Spinal cord (tissue), 10 donors: ENCODE data around the gene CYSRT1. TPM values are rescaled to one million over a fixed set of nuclear protein-coding genes. Genes with fewer than 3 reads are reported as not detected.
A peak's percentile ranks its signal among the peaks of the same experiment; 100 is the strongest.
"Not testable (repeated sequence)": the region's sequence is repeated elsewhere in the genome, so short reads cannot be mapped to it uniquely, and the experiment has no call there.

Experiments used
- DNase-seq, 6 donors: peaks; one replicate each; pipeline versions ENCODE4 v3.0.0 to v3.0.0-alpha.2; 2013 to 2015; ENCODE audit warnings: low spot score in 6 of 6, low read depth in 4 of 6
- H3K27ac ChIP-seq: one replicate; pipeline ENCODE4 v1.5.1; 2013; ENCODE audit warnings: low read depth, low read length, control low read depth
- H3K27me3 ChIP-seq: one replicate; pipeline ENCODE4 v1.6.1; 2013; ENCODE audit warnings: low read length; ENCODE audit not compliant: control insufficient read depth, insufficient read depth
- H3K36me3 ChIP-seq: one replicate; pipeline ENCODE4 v1.6.1; 2013; ENCODE audit warnings: low read length; ENCODE audit not compliant: control insufficient read depth, insufficient read depth
- H3K4me1 ChIP-seq: one replicate; pipeline ENCODE4 v1.6.1; 2013; ENCODE audit warnings: low read length; ENCODE audit not compliant: control insufficient read depth, insufficient read depth
- H3K4me3 ChIP-seq: one replicate; pipeline ENCODE4 v1.5.1; 2013; ENCODE audit warnings: low read depth, low read length, control low read depth
- H3K9me3 ChIP-seq: one replicate; pipeline ENCODE4 v1.6.1; 2013; ENCODE audit warnings: low read length; ENCODE audit not compliant: control insufficient read depth, insufficient read depth
- WGBS: methylation state at CpG from one replicate; pipeline ENCODE4 v1.1.5; 2013; ENCODE audit warnings: missing lambda C conversion rate; ENCODE audit not compliant: insufficient coverage; 5-methylcytosine and 5-hydroxymethylcytosine counted together
- polyA plus RNA-seq, 2 donors: library from polyadenylated mRNA; unstranded; fragments of 120-200 nt; gene quantifications; one replicate each; pipeline ENCODE4 v1.2.1, GENCODE V29; 2013; ENCODE audit not compliant: insufficient read length in 2 of 2
- total RNA-seq, 2 donors: library from RNA; depleted of rRNA in 1 of 2; stranded (reverse); fragments of 120-200 nt in 1 of 2; fragments of >200 nt in 1 of 2; gene quantifications; one replicate each; pipeline versions ENCODE4 v1.2.3 to v1.2.4, GENCODE V29; 2013 to 2014
- donor health status: healthy.

Gene CYSRT1
- total and polyA plus RNA-seq, 4 donors = 0.69 to 4.5 (median 2.2) TPM

DNA sequence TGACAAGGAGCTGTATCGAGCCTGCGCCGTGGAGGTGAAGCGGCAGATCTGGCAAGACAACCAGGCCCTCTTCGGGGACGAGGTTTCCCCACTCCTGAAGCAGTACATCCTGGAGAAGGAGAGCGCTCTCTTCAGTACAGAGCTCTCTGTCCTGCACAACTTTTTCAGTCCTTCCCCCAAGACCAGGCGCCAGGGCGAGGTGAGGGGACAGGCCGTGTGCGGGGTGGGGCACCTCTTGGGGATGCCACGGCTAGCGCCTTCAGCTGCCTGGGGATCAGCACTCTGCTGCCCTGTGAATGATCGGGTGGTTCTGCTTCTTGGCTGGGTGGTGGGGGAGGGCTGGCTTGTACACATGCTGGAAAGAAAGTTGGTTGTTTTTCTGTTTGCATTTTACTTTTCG, 31.9 kb downstream of the CYSRT1 start:
- WGBS = 93% methylated on average over 13 of the region's 15 CpGs
- Histone ChIP-seq H3K4me1 (peaks cover 30% of the 10 kb centered on the region), H3K27ac (no peak overlapping the region), H3K36me3 (peaks cover 48% of the 10 kb centered on the region), H3K4me3 (no peak overlapping the region), H3K27me3 (no peaks in the 10 kb centered on the region), H3K9me3 (no peaks in the 10 kb centered on the region)
- no peak for DNase-seq

- not testable (repeated sequence) for H3K9me3 ChIP-seq, H3K27me3 ChIP-seq, H3K27ac ChIP-seq, H3K4me1 ChIP-seq, H3K4me3 ChIP-seq
- WGBS = 89% methylated on average over 2 of the region's 15 CpGs
- H3K36me3 ChIP-seq = peaks cover 70% of the 10 kb centered on the region
- peak in 1 of 6 donors; percentile 50 for DNase-seq
Observed at GRCh38 chr9:137262173-137262908, 37.4 kb downstream of the CYSRT1 start.

DNA sequence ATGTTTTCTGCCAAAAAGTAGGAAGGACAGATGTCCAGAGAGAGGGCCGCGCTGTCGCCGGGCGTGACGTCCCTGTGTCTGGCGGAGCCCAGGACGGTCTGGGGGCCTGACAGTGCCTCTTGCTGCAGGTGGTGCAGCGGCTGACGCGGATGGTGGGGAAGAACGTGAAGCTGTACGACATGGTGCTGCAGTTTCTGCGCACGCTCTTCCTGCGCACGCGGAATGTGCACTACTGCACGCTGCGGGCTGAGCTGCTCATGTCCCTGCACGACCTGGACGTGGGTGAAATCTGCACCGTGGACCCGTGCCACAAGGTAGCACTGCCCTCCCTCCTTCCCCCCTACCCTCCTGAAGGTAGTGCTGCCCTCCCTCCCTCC, 37.9 kb downstream of the CYSRT1 start:
- H3K36me3 ChIP-seq = peaks cover 72% of the 10 kb centered on the region
- WGBS = 94% methylated on average over 23 of the region's 24 CpGs
- H3K9me3 ChIP-seq = no peaks in the 10 kb centered on the region
- peaks cover 4% of the 10 kb centered on the region for H3K4me1 ChIP-seq
- no peaks in the 10 kb centered on the region for H3K27me3 ChIP-seq
- no peak for DNase-seq
- H3K4me3 ChIP-seq = no peak overlapping the region
- H3K27ac ChIP-seq = no peak overlapping the region

DNA sequence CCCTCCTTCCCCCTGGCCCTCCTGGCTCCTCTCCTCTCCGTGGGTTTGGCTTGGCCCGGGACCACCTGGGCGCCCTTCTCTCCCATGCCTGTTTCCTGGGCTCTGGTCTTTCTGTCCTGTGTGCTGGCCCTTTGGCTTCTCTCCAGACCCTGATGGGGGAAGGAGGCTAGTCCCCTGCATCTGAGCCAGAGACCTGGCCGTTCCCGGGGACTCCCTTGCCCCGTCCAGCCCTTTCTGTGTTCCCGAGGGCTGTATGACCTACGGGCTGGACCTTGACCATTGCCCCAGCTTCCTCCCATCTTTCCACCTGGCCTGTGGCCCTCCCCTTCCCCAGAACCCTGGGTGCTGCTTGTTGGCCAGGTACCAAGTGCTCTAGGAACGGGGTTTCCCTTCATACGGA, 38.5 kb downstream of the CYSRT1 start:
- 87% methylated on average over 10 of the region's 10 CpGs for WGBS
- H3K36me3 ChIP-seq = peaks cover 72% of the 10 kb centered on the region
- H3K4me3 ChIP-seq = no peak overlapping the region
- DNase-seq = no peak
- no peaks in the 10 kb centered on the region for H3K9me3 ChIP-seq
- H3K27ac ChIP-seq = no peak overlapping the region
- H3K4me1 ChIP-seq = peaks cover 4% of the 10 kb centered on the region
- no peaks in the 10 kb centered on the region for H3K27me3 ChIP-seq

DNA sequence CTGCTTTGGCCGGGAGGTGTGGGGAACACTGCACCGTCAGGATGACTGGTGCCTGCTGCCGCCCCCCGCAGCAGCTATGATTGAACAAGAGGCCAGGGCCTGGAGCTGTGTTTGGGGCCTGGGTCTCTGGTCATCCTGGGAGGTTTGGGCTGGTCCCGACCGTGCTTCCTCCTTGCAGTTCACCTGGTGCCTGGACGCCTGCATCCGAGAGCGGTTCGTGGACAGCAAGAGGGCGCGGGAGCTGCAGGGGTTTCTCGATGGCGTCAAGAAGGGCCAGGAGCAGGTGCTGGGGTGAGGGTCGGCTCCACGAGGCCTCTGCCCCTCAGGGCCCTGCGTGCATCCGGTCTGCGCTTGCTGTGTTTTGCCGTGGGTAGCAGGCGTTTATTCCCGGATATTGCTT, 39.1 kb downstream of the CYSRT1 start:
- Histone ChIP-seq H3K27me3 (no peaks in the 10 kb centered on the region), H3K36me3 (peaks cover 74% of the 10 kb centered on the region), H3K9me3 (no peaks in the 10 kb centered on the region), H3K4me3 (no peak overlapping the region), H3K4me1 (peaks cover 4% of the 10 kb centered on the region), H3K27ac (no peak overlapping the region)
- no peak for DNase-seq
- 97% methylated on average over 22 of the region's 22 CpGs for WGBS

GRCh38 chr9:137265496-137266161, 40.7 kb downstream of the CYSRT1 start:
- Histone ChIP-seq H3K27me3 (no peaks in the 10 kb centered on the region), H3K36me3 (peaks cover 86% of the 10 kb centered on the region), H3K4me1 (peaks cover 4% of the 10 kb centered on the region), H3K9me3 (no peaks in the 10 kb centered on the region), H3K27ac (no peak overlapping the region), H3K4me3 (no peak overlapping the region)
- no peak for DNase-seq
- WGBS = 96% methylated on average over 28 of the region's 29 CpGs

DNA sequence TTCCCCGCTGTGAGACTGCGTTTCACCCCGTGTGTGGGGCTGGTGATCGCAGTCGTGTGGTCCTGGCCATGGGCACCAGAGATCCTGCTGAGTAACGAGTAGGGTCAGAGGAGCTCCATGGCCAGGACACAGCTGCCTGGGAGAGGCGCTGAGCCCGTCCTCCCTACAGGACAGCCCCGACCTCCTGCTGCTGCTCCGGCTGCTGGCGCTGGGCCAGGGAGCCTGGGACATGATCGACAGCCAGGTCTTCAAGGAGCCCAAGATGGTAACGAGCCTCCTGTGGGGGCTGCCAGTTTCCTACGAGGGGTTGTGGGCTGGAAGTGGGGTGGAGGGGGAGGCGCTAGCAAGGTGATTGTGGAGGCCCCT, 41.2 kb downstream of the CYSRT1 start:
- WGBS = 85% methylated on average over 15 of the region's 15 CpGs
- Histone ChIP-seq H3K27me3 (no peaks in the 10 kb centered on the region), H3K4me1 (peaks cover 4% of the 10 kb centered on the region), H3K4me3 (no peak overlapping the region), H3K27ac (no peak overlapping the region), H3K36me3 (peaks cover 91% of the 10 kb centered on the region), H3K9me3 (no peaks in the 10 kb centered on the region)
- no peak for DNase-seq

DNA sequence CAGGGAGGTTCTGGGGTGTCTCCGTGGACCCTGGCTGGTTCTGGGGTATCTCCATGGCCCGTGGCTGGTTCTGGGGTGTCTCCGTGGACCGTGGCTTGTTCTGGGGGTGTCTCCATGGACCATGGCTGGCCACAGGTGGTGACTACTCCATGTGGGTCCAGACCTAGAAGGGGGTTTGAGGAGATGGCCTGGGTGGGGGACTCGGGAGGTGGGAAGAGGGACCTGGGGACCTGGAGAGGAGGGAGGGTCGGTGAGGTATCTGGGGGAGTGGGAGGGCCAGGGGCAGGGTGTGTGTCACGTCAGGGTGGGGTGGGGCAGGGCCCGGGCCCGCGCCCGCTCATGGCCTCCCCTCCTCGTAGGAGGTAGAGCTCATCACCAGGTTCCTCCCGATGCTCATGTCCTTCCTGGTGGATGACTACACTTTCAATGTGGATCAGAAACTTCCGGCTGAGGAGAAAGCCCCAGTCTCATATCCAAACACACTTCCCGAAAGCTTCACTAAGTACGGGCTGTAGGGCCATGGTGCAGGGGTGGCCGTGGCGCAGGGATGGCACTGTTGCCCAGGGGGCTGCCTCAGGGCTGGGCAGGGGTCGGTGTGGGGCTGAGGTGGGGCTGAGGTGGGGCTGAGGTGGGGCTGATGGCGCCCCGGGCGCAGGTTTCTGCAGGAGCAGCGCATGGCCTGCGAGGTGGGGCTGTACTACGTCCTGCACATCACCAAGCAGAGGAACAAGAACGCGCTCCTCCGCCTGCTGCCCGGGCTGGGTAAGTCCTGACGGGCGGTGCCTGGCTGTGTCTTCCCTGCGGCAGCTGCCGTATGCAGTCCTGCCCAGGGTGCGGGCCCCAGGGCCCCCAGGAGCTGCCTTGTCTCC, 41.8 kb downstream of the CYSRT1 start:
- H3K4me3 ChIP-seq = no peak overlapping the region
- H3K27ac ChIP-seq = no peak overlapping the region
- no peaks in the 10 kb centered on the region for H3K27me3 ChIP-seq
- H3K4me1 ChIP-seq = peaks cover under 1% of the 10 kb centered on the region
- peaks cover 92% of the 10 kb centered on the region for H3K36me3 ChIP-seq
- no peaks in the 10 kb centered on the region for H3K9me3 ChIP-seq
- 97% methylated on average over 28 of the region's 34 CpGs for WGBS
- no peak for DNase-seq

- H3K27me3 ChIP-seq = no peaks in the 10 kb centered on the region
- peaks cover 97% of the 10 kb centered on the region for H3K36me3 ChIP-seq
- DNase-seq = peak in 1 of 6 donors; percentile 0
- no peaks in the 10 kb centered on the region for H3K4me1 ChIP-seq
- H3K9me3 ChIP-seq = no peaks in the 10 kb centered on the region
- H3K4me3 ChIP-seq = no peak overlapping the region
- no peak overlapping the region for H3K27ac ChIP-seq
- WGBS = 100% methylated on average over 3 of the region's 6 CpGs
Observed at GRCh38 chr9:137267933-137268355, 43.0 kb downstream of the CYSRT1 start.
